Activated T-helper 1 cell treated with anti-CD3 and anti-CD28 coated beads, Interleukin-12 subunit alpha, Interleukin-12 subunit beta, Interleukin-2, Interleukin-4 antibody, amounts not matched to agents 30 ng/mL and 10 ng/mL and 1 ng/mL, durations not matched to agents 14 hours and 24 hours and 36 hours (primary cell): ENCODE results near the gene PTX4. TPM values are rescaled to one million over a fixed set of nuclear protein-coding genes. Genes with fewer than 3 reads are reported as not detected.
"Not testable (repeated sequence)": the region's sequence is repeated elsewhere in the genome, so short reads cannot be mapped to it uniquely, and the experiment has no call there.

Source experiments
- DNase-seq: peaks from one replicate; pipeline ENCODE4 v3.0.0; 2021; ENCODE audit warnings: low spot score
- H3K27ac Mint-ChIP-seq: one replicate; pipeline ENCODE4 v1.8.0; 2021; ENCODE audit warnings: mild to moderate bottlenecking, mixed read lengths
- H3K27me3 Mint-ChIP-seq: one replicate; pipeline ENCODE4 v1.8.0; 2022; ENCODE audit warnings: mild to moderate bottlenecking, moderate library complexity, mixed read lengths; ENCODE audit not compliant: insufficient read depth
- H3K36me3 Mint-ChIP-seq: one replicate; pipeline ENCODE4 v1.8.0; 2021; ENCODE audit warnings: low read depth, mixed read lengths
- H3K4me1 Mint-ChIP-seq: one replicate; pipeline ENCODE4 v1.8.0; 2021; ENCODE audit warnings: low read depth, mixed read lengths
- H3K4me3 Mint-ChIP-seq: one replicate; pipeline ENCODE4 v1.8.0; 2021; ENCODE audit warnings: mild to moderate bottlenecking, moderate library complexity, mixed read lengths
- H3K9me3 Mint-ChIP-seq: one replicate; pipeline ENCODE4 v1.8.0; 2021; ENCODE audit warnings: mixed read lengths
- intact Hi-C: fragments of 100-400 bp; cut with micrococcal nuclease; formaldehyde crosslinking; loops from one replicate; pipeline ENCODE4 v1.15.1; 2024
- total RNA-seq: library from RNA; stranded (reverse); gene quantifications from 2 replicates; pipeline ENCODE4 v1.2.3, GENCODE V29; 2022

PTX4 gene
- total RNA-seq, 1 donor from 2014 or later: not detected

DNA sequence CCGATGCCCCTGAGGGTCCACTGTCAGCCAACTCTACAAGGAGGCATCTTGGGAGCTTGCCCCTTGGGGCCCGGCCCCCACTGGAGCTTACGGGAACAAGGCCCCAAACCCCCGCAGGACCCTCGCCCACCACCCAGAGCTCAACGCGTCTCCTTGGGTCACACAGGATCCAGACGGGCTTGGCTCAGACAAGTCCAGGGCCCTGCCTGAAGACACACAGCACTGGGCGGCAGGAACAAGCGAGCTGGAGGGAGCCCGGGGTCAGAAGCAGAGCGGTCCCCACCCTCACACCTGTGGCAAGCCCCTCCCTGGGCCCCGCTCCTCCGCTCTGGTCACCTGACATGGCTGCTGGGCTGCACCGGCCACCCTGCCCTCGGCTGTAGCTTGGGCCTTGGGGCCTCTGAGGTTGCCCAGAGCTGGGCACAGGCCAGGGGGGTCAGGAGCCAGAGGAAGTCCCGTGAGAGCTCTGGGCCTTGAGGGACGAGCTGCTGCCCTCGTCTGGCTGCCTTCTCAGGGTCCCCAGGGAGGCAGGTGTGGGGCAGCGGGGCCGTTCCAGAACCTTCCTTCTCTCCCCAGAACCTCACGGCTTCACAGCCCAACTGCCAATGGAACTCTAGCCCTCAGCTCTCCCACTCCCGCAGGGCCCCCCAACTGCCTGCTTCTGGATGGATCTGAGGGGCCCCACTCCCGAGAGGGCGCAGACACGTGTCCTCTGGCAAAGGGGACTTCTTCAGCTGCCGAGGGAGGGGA is 44.6 kb downstream of the PTX4 start, which contains the start of gene CCDC154:
Gene CCDC154, minus strand, starts transcription at position 577 of the 750 bp plus-strand sequence. Its CDS starts 234 bp downstream, at position 343.
- H3K4me1 Mint-ChIP-seq: no peaks in the 10 kb centered on the region
- intact Hi-C loops: no loop called here
- H3K27me3 Mint-ChIP-seq: no peaks in the 10 kb centered on the region
- H3K9me3 Mint-ChIP-seq: no peaks in the 10 kb centered on the region
- DNase-seq: no peak
- no peak within 1 kb of the TSS for H3K27ac Mint-ChIP-seq
- H3K36me3 Mint-ChIP-seq: no peaks in the 10 kb centered on the region
- H3K4me3 Mint-ChIP-seq: no peak within 1 kb of the TSS

GRCh38 chr16:1443403-1443973 is 45.3 kb downstream of the PTX4 start:
- Mint-ChIP-seq H3K36me3 (no peaks in the 10 kb centered on the region), H3K27ac (no peak overlapping the region), H3K4me1 (no peaks in the 10 kb centered on the region), H3K9me3 (no peaks in the 10 kb centered on the region), H3K4me3 (no peak overlapping the region), H3K27me3 (no peaks in the 10 kb centered on the region)
- no peak for DNase-seq
- intact Hi-C loops: no loop called here

DNA sequence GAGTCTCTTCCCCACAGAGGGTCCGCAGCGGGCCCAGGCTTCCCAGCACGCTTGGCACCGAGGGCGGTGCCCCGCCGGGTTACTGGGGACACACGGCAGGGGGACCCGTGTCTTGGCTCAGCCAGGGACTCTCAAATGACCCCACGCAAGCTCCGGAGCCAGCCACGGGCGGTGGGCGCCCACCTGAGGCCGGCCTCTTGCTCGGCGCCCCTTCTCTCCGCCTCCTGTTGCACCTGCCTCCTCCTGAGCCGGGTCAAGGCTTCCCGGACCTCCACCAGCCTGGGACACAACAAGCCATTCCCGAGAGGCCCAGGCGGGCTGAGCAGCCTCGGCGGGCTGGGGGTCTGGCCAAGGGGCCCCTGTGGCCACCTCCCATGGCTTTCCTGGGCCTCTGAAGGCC is 46.0 kb downstream of the PTX4 start:
- Mint-ChIP-seq H3K4me3 (no peak overlapping the region), H3K27me3 (no peaks in the 10 kb centered on the region), H3K27ac (no peak overlapping the region), H3K4me1 (no peaks in the 10 kb centered on the region), H3K36me3 (no peaks in the 10 kb centered on the region), H3K9me3 (no peaks in the 10 kb centered on the region)
- intact Hi-C loops: no loop called here
- DNase-seq: no peak

GRCh38 chr16:1441391-1441829 is 47.3 kb downstream of the PTX4 start:
- no peaks in the 10 kb centered on the region for H3K4me1 Mint-ChIP-seq
- DNase-seq: no peak
- no peaks in the 10 kb centered on the region for H3K9me3 Mint-ChIP-seq
- intact Hi-C loops: no loop called here
- H3K27me3 Mint-ChIP-seq: no peaks in the 10 kb centered on the region
- no peak overlapping the region for H3K4me3 Mint-ChIP-seq
- no peak overlapping the region for H3K27ac Mint-ChIP-seq
- H3K36me3 Mint-ChIP-seq: no peaks in the 10 kb centered on the region

GRCh38 chr16:1439699-1440074 is 49.1 kb downstream of the PTX4 start:
- H3K36me3 Mint-ChIP-seq, intact Hi-C loops, H3K4me1 Mint-ChIP-seq, H3K4me3 Mint-ChIP-seq, H3K27ac Mint-ChIP-seq, H3K27me3 Mint-ChIP-seq, H3K9me3 Mint-ChIP-seq, DNase-seq: not testable (repeated sequence)

- no peak for DNase-seq
- no peaks in the 10 kb centered on the region for H3K4me1 Mint-ChIP-seq
- H3K36me3 Mint-ChIP-seq: no peaks in the 10 kb centered on the region
- no peaks in the 10 kb centered on the region for H3K9me3 Mint-ChIP-seq
- no peak overlapping the region for H3K27ac Mint-ChIP-seq
- intact Hi-C loops: no loop called here
- no peak overlapping the region for H3K4me3 Mint-ChIP-seq
- no peaks in the 10 kb centered on the region for H3K27me3 Mint-ChIP-seq
These were observed 49.6 kb downstream of the PTX4 start for GRCh38 chr16:1439058-1439698.

DNA sequence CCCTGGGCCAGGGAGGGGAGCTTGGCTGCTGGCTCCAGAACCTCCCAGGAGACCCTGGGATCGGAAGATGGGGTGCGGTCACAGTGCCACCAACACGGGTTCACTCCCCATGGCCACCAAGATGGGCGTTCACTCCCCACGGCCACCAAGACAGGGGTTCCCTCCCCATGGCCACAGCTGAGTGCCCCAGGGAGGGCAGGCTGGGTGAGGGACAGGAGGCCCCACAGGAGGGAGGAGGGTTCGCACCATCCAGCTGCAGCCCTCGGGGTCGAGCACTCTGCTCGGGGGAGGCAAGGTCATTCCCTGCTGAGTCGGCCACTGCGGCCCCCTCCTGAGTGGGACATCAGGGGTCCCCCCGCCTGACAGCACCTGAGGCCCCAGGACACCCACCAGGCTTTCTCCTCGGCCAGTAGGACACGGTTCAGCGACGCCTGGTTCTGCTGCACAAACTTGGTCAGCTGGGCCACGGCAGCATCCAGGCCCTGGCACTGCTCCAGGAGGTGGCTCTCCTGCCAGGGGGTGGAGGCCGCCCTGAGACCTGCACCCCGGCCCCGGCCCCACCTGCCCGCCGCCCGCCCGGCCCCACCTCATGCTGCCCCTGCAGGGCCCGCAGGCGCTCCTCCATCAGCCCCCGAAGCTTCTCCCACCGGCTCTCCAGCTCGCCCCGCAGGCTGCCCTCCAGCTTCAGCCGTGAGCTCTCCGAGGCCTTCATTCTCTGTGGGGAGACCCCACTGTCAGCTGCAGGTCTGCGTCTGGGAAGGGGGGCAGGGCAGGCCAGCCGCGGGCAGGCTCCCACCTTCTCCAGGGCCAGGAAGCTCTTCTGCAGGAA is 50.3 kb downstream of the PTX4 start:
- intact Hi-C loops: no loop called here
- Mint-ChIP-seq H3K27me3 (no peaks in the 10 kb centered on the region), H3K4me3 (no peak overlapping the region), H3K27ac (no peak overlapping the region), H3K36me3 (no peaks in the 10 kb centered on the region), H3K9me3 (no peaks in the 10 kb centered on the region), H3K4me1 (no peaks in the 10 kb centered on the region)
- DNase-seq: no peak

DNA sequence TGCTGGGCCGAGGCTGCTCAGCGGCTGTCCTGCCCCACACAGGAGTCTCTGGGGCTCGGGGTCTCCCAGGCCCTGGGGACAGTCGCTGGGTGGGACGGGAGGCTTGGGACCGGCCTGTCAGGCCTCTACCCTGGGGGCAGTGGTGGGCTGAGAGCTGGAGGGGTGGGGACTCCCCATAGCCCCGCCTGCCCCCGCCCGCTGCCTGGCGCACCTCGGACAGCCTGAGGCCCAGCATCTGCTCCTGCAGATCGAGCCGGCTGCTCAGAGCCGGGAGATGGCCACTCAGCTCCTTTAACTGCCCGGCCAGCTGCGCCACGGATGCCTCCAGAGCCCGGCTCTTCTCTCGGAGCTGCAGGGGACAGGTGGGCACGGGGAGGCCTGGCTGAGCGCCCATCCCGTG is 51.1 kb downstream of the PTX4 start:
- intact Hi-C loops: no loop called here
- Mint-ChIP-seq H3K27ac (no peak overlapping the region), H3K4me1 (no peaks in the 10 kb centered on the region), H3K27me3 (no peaks in the 10 kb centered on the region), H3K36me3 (no peaks in the 10 kb centered on the region), H3K4me3 (no peak overlapping the region), H3K9me3 (no peaks in the 10 kb centered on the region)
- no peak for DNase-seq

DNA sequence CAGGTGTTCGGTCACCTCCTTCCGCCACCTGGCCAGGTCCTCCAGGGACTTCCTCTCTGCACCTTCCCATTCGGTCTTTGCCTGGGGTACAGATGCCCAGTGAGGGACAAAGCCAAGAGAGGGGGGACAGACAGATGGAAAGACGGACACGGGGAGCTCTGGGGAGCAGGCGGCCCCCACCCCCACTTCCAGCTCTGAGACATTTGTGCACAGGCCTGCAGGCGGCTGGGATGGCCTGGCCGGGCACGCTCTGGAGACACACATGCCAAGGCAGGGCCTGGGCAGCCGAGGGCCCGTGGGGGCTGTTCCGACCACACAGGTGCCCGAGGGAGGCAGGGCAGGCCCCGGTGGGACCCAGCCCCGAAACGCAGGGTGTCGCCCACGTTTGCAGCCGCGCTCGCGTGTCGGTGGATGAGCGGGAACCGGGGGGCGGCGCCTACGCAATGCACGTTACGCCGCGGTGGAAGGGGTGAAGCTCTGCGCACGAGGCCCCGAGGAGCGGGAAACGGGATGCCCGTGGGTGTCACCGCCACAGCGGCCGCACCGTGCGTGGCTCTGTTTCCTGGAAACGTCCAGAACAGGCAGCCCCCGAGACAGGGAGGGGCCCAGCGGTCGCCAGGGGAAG is 51.9 kb downstream of the PTX4 start:
- H3K27ac Mint-ChIP-seq: no peak overlapping the region
- H3K27me3 Mint-ChIP-seq: no peaks in the 10 kb centered on the region
- H3K4me1 Mint-ChIP-seq: no peaks in the 10 kb centered on the region
- DNase-seq: no peak
- no peaks in the 10 kb centered on the region for H3K36me3 Mint-ChIP-seq
- no peaks in the 10 kb centered on the region for H3K9me3 Mint-ChIP-seq
- intact Hi-C loops: no loop called here
- no peak overlapping the region for H3K4me3 Mint-ChIP-seq

DNA sequence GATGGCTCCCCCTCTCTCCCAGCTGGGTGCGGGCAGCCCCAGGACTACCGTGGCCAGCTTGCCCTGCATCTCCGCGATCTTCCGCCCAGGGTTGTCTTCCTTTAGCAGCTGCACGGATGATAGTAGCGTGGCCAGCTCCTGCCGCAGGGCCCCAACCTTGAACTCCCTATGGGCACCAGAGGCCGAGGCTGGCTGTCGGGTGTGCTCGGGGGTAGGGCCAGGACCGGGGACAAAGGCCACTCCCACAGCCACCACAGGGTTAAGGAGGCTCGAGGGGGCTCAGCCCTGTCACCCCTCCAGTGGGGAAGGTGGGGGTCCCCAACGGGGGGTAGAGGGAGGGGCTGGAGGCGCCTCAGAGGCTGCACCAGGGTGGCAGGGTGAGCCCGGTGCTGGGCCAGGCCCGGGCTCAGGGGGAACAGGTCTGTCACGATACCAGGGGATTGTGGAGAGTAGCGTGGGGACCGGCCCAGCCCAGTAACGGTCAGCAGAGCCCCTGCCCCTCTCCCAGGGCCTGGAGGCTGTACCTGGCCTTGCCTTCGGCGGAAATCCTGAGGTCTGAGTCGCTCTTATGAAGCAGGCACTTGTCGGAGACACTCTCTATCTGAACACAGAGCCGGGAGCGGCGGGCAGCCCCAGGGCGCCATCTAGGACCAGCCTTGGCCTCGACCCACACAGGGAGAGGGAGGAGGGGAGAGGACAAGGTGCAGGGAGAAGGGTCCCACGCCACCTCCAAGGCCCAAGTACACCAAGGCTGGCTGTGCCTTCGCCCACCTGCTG is 52.6 kb downstream of the PTX4 start:
- no peak for DNase-seq
- H3K27me3 Mint-ChIP-seq: no peaks in the 10 kb centered on the region
- H3K4me1 Mint-ChIP-seq: no peaks in the 10 kb centered on the region
- intact Hi-C loops: no loop called here
- no peak overlapping the region for H3K4me3 Mint-ChIP-seq
- H3K36me3 Mint-ChIP-seq: no peaks in the 10 kb centered on the region
- H3K9me3 Mint-ChIP-seq: no peaks in the 10 kb centered on the region
- H3K27ac Mint-ChIP-seq: no peak overlapping the region
